ENCODE measurements around the gene ARHGEF37. TPM values are rescaled to one million over a fixed set of nuclear protein-coding genes. Genes with fewer than 3 reads are reported as not detected.
A peak's percentile ranks its signal among the peaks of the same experiment; 100 is the strongest.
"Not testable (repeated sequence)": the region's sequence is repeated elsewhere in the genome, so short reads cannot be mapped to it uniquely, and the experiment has no call there.

ARHGEF37 gene
- total RNA-seq, 1 donor from 2014 or later: 1.0 TPM

- Mint-ChIP-seq H3K36me3 (ENCODE audit: unreplicated experiment) (peaks cover 16% of the 10 kb centered on the region), H3K4me1 (ENCODE audit: low read depth, unreplicated experiment) (peaks cover 7% of the 10 kb centered on the region), H3K27ac (ENCODE audit: unreplicated experiment) (no peak overlapping the region), H3K27me3 (ENCODE audit: unreplicated experiment) (peaks cover 8% of the 10 kb centered on the region), H3K4me3 (ENCODE audit: unreplicated experiment) (no peak overlapping the region), H3K9me3 (ENCODE audit: unreplicated experiment) (peaks cover 13% of the 10 kb centered on the region)
- DNase-seq: no peak
- peak; percentile 70 for TF ChIP-seq CTCF (IDR thresholded peaks at IDR 0.05; ENCODE audit: partially characterized antibody, unreplicated experiment)
Observed at GRCh38 chr5:149667829-149668330, 86.6 kb downstream of the ARHGEF37 start.

- H3K9me3 Mint-ChIP-seq (ENCODE audit: unreplicated experiment): peaks cover 13% of the 10 kb centered on the region
- H3K36me3 Mint-ChIP-seq (ENCODE audit: unreplicated experiment): peaks cover 16% of the 10 kb centered on the region
- not testable (repeated sequence) for H3K27ac Mint-ChIP-seq (ENCODE audit: unreplicated experiment); H3K4me3 Mint-ChIP-seq (ENCODE audit: unreplicated experiment); H3K4me1 Mint-ChIP-seq (ENCODE audit: low read depth, unreplicated experiment); H3K27me3 Mint-ChIP-seq (ENCODE audit: unreplicated experiment); DNase-seq
Observed at GRCh38 chr5:149669273-149669672, 88.0 kb downstream of the ARHGEF37 start.

- Mint-ChIP-seq H3K36me3 (ENCODE audit: unreplicated experiment) (peaks cover 16% of the 10 kb centered on the region), H3K27ac (ENCODE audit: unreplicated experiment) (no peak overlapping the region), H3K4me1 (ENCODE audit: low read depth, unreplicated experiment) (no peaks in the 10 kb centered on the region), H3K4me3 (ENCODE audit: unreplicated experiment) (no peak overlapping the region), H3K27me3 (ENCODE audit: unreplicated experiment) (peaks cover 8% of the 10 kb centered on the region), H3K9me3 (ENCODE audit: unreplicated experiment) (peaks cover 13% of the 10 kb centered on the region)
- DNase-seq: no peak
- no peak for TF ChIP-seq CTCF (IDR thresholded peaks at IDR 0.05; ENCODE audit: partially characterized antibody, unreplicated experiment)
Observed at GRCh38 chr5:149671544-149671943, 90.2 kb downstream of the ARHGEF37 start.

GRCh38 chr5:149672701-149673476 lies 91.6 kb downstream of the ARHGEF37 start:
- Mint-ChIP-seq H3K27me3 (ENCODE audit: unreplicated experiment) (peaks cover 8% of the 10 kb centered on the region), H3K27ac (ENCODE audit: unreplicated experiment) (no peak overlapping the region), H3K36me3 (ENCODE audit: unreplicated experiment) (peaks cover 15% of the 10 kb centered on the region), H3K4me1 (ENCODE audit: low read depth, unreplicated experiment) (no peaks in the 10 kb centered on the region), H3K4me3 (ENCODE audit: unreplicated experiment) (no peak overlapping the region), H3K9me3 (ENCODE audit: unreplicated experiment) (peaks cover 10% of the 10 kb centered on the region)
- no peak for TF ChIP-seq CTCF (IDR thresholded peaks at IDR 0.05; ENCODE audit: partially characterized antibody, unreplicated experiment)
- no peak for DNase-seq

- no peak for TF ChIP-seq CTCF (IDR thresholded peaks at IDR 0.05; ENCODE audit: partially characterized antibody, unreplicated experiment)
- Mint-ChIP-seq H3K27ac (ENCODE audit: unreplicated experiment) (no peak overlapping the region), H3K9me3 (ENCODE audit: unreplicated experiment) (peaks cover 9% of the 10 kb centered on the region), H3K36me3 (ENCODE audit: unreplicated experiment) (peaks cover 11% of the 10 kb centered on the region), H3K4me1 (ENCODE audit: low read depth, unreplicated experiment) (no peaks in the 10 kb centered on the region), H3K27me3 (ENCODE audit: unreplicated experiment) (peaks cover 8% of the 10 kb centered on the region), H3K4me3 (ENCODE audit: unreplicated experiment) (no peak overlapping the region)
- DNase-seq: no peak
Observed at GRCh38 chr5:149674686-149675085, 93.4 kb downstream of the ARHGEF37 start.
